ENCODE data around the gene LMF1.
"Not testable (repeated sequence)": the region's sequence is repeated elsewhere in the genome, so short reads cannot be mapped to it uniquely, and the experiment has no call there.

The LMF1 gene

DNA sequence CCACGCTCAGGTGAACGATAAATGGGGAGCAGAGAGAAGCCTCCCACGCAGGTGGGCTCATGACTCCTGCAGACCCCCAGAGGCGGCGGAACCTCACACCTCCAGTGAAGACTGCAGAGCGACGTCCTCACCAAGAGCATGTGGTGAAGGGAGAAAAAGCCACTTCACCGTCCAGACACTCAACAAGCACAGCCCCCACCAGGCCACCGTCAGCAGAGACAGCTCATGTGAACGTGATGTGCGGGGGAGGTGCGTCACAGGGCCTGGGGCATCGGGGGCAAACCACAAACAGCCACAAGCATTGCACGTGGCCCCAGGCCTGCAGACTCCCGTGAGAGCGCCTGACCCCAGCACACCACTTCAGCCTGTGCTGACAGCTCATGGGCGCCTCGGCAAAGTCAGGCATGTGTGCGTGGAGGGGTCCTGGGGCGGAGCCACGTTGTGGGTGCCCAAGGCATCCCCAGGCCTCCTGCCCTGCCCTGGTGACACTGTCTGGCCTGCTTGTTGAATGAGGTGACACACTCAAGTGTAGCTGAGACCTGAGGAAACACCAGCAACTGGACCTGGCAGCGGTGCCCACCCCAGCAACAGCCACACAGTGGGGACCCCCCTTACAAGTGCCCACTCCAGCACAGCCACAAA is 19.0 kb downstream of the LMF1 start:
- no peak for DNase-seq
- no peak overlapping the region for H3K4me3 ChIP-seq (ENCODE audit: insufficient read depth, low read depth, low read length, poor library complexity, severe bottlenecking)
- H3K36me3 ChIP-seq (ENCODE audit: control insufficient read depth, insufficient read depth, low read length): peaks cover 29% of the 10 kb centered on the region
- no peaks in the 10 kb centered on the region for H3K9me3 ChIP-seq (ENCODE audit: control insufficient read depth, low read length)
- no peak overlapping the region for H3K27ac ChIP-seq (ENCODE audit: insufficient read depth, low read length, poor library complexity, severe bottlenecking)
- no peaks in the 10 kb centered on the region for H3K27me3 ChIP-seq (replicated peaks; ENCODE audit: control insufficient read depth, insufficient read depth, low read length, poor library complexity, severe bottlenecking)
- no peaks in the 10 kb centered on the region for H3K4me1 ChIP-seq (ENCODE audit: control insufficient read depth, insufficient read depth, low read length, poor library complexity, severe bottlenecking)

DNA sequence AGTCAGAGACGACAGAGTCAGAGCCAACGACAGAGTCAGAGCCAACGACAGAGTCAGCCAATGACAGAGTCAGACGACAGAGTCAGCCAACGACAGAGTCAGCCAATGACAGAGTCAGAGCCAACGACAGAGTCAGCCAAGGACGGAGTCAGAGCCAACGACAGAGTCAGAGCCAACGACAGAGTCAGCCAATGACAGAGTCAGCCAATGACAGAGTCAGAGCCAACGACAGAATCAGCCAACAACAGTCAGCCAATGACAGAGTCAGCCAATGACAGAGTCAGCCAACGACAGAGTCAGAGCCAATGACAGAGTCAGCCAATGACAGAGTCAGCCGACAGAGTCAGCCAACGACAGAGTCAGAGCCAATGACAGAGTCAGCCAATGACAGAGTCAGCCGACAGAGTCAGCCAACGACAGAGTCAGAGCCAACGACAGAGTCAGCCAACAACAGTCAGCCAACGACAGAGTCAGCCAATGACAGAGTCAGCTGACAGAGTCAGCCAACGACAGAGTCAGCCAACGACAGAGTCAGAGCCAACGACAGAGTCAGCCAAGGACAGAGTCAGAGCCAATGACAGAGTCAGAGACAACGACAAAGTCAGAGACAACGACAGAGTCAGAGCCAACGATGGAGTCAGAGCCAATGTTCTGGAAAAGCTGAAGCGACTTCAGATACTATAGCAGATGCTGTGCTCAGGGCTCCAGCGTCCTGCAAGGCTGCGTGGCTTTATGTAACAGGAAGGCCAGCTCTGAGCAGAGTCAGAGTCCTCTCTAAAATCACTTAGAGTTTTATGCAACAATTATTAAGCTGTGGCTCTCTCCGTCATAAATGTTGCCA is 19.8 kb downstream of the LMF1 start:
- not testable (repeated sequence) for H3K4me1 ChIP-seq (ENCODE audit: control insufficient read depth, insufficient read depth, low read length, poor library complexity, severe bottlenecking)

DNA sequence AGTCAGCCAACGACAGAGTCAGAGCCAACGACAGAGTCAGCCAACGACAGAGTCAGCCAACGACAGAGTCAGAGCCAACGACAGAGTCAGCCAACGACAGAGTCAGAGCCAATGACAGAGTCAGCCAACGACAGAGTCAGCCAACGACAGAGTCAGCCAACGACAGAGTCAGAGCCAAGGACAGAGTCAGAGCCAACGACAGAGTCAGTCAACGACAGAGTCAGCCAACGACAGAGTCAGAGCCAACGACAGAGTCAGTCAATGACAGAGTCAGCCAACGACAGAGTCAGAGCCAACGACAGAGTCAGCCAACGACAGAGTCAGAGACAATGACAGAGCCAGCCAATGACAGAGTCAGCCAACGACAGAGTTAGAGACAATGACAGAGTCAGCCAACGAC is 22.0 kb downstream of the LMF1 start:
- H3K36me3 ChIP-seq (ENCODE audit: control insufficient read depth, insufficient read depth, low read length): peaks cover 35% of the 10 kb centered on the region
- not testable (repeated sequence) for H3K27me3 ChIP-seq (replicated peaks; ENCODE audit: control insufficient read depth, insufficient read depth, low read length, poor library complexity, severe bottlenecking); DNase-seq; H3K27ac ChIP-seq (ENCODE audit: insufficient read depth, low read length, poor library complexity, severe bottlenecking); H3K4me3 ChIP-seq (ENCODE audit: insufficient read depth, low read depth, low read length, poor library complexity, severe bottlenecking); H3K4me1 ChIP-seq (ENCODE audit: control insufficient read depth, insufficient read depth, low read length, poor library complexity, severe bottlenecking); H3K9me3 ChIP-seq (ENCODE audit: control insufficient read depth, low read length)

More for the DNA sequence above, 19.8 kb downstream of the LMF1 start:
- not testable (repeated sequence) for H3K27me3 ChIP-seq (replicated peaks; ENCODE audit: control insufficient read depth, insufficient read depth, low read length, poor library complexity, severe bottlenecking); DNase-seq; H3K4me3 ChIP-seq (ENCODE audit: insufficient read depth, low read depth, low read length, poor library complexity, severe bottlenecking); H3K27ac ChIP-seq (ENCODE audit: insufficient read depth, low read length, poor library complexity, severe bottlenecking); H3K9me3 ChIP-seq (ENCODE audit: control insufficient read depth, low read length)
- H3K36me3 ChIP-seq (ENCODE audit: control insufficient read depth, insufficient read depth, low read length): peaks cover 37% of the 10 kb centered on the region

DNA sequence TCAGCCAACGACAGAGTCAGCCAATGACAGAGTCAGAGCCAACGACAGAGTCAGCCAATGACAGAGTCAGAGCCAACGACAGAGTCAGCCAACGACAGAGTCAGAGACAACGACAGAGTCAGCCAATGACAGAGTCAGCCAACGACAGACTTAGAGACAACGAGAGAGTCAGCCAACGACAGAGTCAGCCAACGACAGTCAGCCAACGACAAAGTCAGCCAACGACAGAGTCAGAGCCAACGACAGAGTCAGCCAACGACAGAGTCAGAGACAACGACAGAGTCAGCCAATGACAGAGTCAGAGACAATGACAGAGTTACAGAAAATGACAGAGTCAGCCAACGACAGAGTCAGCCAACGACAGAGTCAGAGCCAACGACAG is 22.9 kb downstream of the LMF1 start:
- not testable (repeated sequence) for H3K27ac ChIP-seq (ENCODE audit: insufficient read depth, low read length, poor library complexity, severe bottlenecking); H3K4me1 ChIP-seq (ENCODE audit: control insufficient read depth, insufficient read depth, low read length, poor library complexity, severe bottlenecking); H3K27me3 ChIP-seq (replicated peaks; ENCODE audit: control insufficient read depth, insufficient read depth, low read length, poor library complexity, severe bottlenecking); H3K9me3 ChIP-seq (ENCODE audit: control insufficient read depth, low read length); H3K4me3 ChIP-seq (ENCODE audit: insufficient read depth, low read depth, low read length, poor library complexity, severe bottlenecking); DNase-seq
- H3K36me3 ChIP-seq (ENCODE audit: control insufficient read depth, insufficient read depth, low read length): peaks cover 35% of the 10 kb centered on the region

DNA sequence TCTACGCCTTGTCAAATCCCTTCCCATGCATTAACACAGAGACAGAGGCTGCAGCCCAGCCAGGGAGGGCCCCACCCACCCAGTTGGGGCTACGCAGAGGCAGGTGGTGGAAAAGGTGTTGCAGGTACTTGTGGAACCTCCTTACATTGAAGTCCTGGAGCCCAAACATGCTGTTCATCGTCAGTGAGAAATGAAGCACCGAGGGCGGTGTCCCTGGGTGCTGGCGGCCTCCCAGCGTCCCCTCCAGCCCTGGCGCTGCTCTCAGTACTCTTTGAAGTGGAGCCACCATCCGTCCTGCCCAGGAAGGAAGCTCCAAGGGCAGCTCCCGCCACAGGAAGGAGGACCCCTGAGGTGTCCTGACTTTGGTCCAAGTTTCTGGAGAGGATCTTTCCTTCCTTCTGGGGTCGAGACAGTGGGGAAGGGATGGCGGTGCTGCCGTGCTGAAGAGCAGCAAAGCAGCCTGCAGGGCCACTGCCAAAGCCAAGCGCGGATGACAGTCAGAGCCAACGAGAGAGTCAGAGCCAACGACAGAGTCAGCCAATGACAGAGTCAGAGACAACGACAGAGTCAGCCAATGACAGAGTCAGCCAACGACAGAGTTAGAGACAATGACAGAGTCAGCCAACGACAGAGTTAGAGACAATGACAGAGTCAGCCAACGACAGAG is 23.4 kb downstream of the LMF1 start:
- H3K9me3 ChIP-seq (ENCODE audit: control insufficient read depth, low read length): peaks cover 4% of the 10 kb centered on the region
- DNase-seq: no peak
- no peaks in the 10 kb centered on the region for H3K4me1 ChIP-seq (ENCODE audit: control insufficient read depth, insufficient read depth, low read length, poor library complexity, severe bottlenecking)

DNA sequence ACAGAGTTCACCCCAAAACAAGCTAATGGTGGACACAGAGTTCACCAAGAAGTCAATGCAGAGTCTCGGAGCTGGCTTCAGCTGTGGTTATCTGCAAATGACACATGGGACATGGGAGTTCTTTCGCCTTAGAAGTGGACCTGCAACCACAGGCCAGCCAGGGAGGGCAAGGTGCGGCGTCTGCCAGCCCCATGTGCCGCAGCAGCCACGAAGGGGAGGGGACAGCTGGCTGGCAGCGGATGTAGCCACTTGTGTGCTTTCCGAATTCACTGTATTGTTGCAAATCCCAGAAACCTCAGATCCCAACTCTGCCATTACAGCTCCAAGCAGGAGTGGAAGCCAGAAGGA is 24.8 kb downstream of the LMF1 start:
- Histone ChIP-seq H3K9me3 (ENCODE audit: control insufficient read depth, low read length) (peaks cover 10% of the 10 kb centered on the region), H3K4me1 (ENCODE audit: control insufficient read depth, insufficient read depth, low read length, poor library complexity, severe bottlenecking) (no peaks in the 10 kb centered on the region), H3K27ac (ENCODE audit: insufficient read depth, low read length, poor library complexity, severe bottlenecking) (no peak overlapping the region), H3K36me3 (ENCODE audit: control insufficient read depth, insufficient read depth, low read length) (peaks cover 26% of the 10 kb centered on the region), H3K27me3 (replicated peaks; ENCODE audit: control insufficient read depth, insufficient read depth, low read length, poor library complexity, severe bottlenecking) (no peaks in the 10 kb centered on the region), H3K4me3 (ENCODE audit: insufficient read depth, low read depth, low read length, poor library complexity, severe bottlenecking) (no peak overlapping the region)
- no peak for DNase-seq

More for the DNA sequence above, 23.4 kb downstream of the LMF1 start:
- Histone ChIP-seq H3K27ac (ENCODE audit: insufficient read depth, low read length, poor library complexity, severe bottlenecking) (no peak overlapping the region), H3K36me3 (ENCODE audit: control insufficient read depth, insufficient read depth, low read length) (peaks cover 33% of the 10 kb centered on the region), H3K27me3 (replicated peaks; ENCODE audit: control insufficient read depth, insufficient read depth, low read length, poor library complexity, severe bottlenecking) (no peaks in the 10 kb centered on the region), H3K4me3 (ENCODE audit: insufficient read depth, low read depth, low read length, poor library complexity, severe bottlenecking) (no peak overlapping the region)

DNA sequence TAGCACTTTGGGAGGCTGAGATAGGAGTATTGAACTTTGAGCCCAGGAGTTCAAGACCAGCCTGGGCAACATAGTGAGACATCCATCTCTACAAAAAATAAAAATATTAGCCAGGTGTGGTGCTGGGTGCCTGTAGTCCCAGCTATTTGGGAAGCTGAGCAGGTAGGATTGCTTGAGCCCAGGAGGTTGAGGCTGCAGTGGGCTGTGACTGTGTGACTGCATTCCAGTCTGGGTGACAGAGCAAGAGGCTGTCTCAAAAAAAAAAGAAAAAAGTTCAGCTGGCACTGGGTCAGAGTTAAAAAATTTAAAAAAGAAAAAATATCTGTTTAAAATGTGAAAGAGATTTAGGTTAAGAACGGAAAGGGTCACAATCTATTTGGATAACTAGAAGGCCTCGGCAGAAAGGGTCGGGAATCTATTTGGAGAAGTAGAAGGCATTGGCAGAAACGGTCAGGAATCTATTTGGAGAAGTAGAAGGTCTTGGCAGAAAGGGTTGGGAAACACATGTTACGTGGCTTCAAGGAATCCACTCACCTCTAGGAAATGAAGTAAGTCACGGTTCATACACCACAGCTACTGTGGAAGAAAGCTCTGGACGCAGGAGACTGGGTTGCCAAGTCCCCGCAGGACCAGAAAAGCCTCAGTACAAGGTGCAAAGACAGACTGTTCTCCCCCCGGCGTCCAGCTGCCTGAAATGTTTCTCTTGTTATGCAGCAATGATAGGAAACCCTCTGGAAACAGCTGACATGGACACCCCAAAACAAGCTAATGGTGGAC is 25.3 kb downstream of the LMF1 start:
- Histone ChIP-seq H3K27ac (ENCODE audit: insufficient read depth, low read length, poor library complexity, severe bottlenecking) (no peak overlapping the region), H3K27me3 (replicated peaks; ENCODE audit: control insufficient read depth, insufficient read depth, low read length, poor library complexity, severe bottlenecking) (no peaks in the 10 kb centered on the region), H3K9me3 (ENCODE audit: control insufficient read depth, low read length) (peaks cover 10% of the 10 kb centered on the region), H3K4me1 (ENCODE audit: control insufficient read depth, insufficient read depth, low read length, poor library complexity, severe bottlenecking) (no peaks in the 10 kb centered on the region), H3K36me3 (ENCODE audit: control insufficient read depth, insufficient read depth, low read length) (peaks cover 26% of the 10 kb centered on the region), H3K4me3 (ENCODE audit: insufficient read depth, low read depth, low read length, poor library complexity, severe bottlenecking) (no peak overlapping the region)
- no peak for DNase-seq

DNA sequence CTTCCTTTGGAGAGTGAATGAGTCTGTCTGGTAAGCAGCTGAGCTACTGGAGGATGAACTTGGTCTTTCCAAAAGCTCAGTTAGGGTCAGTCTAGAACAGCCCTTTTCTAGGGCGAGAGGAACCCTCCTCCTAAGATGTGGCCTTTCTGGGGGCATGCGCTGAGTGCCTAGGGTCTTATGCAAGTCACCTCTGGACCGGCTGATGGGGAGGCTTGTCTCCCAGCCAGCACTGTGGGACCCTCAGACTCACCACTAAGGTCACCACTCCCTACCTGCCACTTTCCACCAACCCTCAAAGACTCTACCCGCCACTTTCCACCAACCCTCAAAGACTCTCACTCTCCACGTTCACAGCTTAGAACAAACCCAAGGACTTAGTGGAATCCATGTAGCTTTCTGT is 26.8 kb downstream of the LMF1 start:
- Histone ChIP-seq H3K9me3 (ENCODE audit: control insufficient read depth, low read length) (peaks cover 10% of the 10 kb centered on the region), H3K27ac (ENCODE audit: insufficient read depth, low read length, poor library complexity, severe bottlenecking) (no peak overlapping the region), H3K36me3 (ENCODE audit: control insufficient read depth, insufficient read depth, low read length) (peaks cover 26% of the 10 kb centered on the region), H3K4me1 (ENCODE audit: control insufficient read depth, insufficient read depth, low read length, poor library complexity, severe bottlenecking) (no peaks in the 10 kb centered on the region), H3K4me3 (ENCODE audit: insufficient read depth, low read depth, low read length, poor library complexity, severe bottlenecking) (no peak overlapping the region), H3K27me3 (replicated peaks; ENCODE audit: control insufficient read depth, insufficient read depth, low read length, poor library complexity, severe bottlenecking) (no peaks in the 10 kb centered on the region)
- DNase-seq: no peak

DNA sequence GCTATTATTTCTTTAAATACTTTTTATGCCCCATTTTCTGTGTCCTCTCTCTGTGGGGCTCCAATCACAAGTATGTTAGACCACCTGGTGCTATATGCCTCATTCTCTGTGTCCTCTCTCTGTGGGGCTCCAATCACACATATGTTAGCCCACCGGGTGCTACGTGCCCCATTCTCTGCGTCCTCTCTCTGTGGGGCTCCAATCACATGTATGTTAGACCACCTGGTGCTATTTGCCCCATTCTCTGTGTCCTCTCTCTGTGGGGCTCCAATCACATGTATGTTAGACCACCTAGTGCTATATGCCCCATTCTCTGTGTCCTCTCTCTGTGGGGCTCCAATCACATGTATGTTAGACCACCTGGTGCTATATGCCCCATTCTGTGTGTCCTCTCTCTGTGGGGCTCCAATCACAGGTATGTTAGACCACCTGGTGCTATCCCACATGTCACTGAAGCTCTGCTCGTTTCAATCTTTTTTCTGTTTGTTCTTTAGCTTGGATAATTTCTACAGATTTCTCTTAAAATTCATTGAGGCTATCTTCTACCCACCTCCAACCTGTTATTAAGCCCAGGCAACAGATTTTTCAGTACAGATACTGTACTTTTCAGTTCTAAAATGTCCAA is 28.2 kb downstream of the LMF1 start:
- Histone ChIP-seq H3K36me3 (ENCODE audit: control insufficient read depth, insufficient read depth, low read length) (peaks cover 26% of the 10 kb centered on the region), H3K27me3 (replicated peaks; ENCODE audit: control insufficient read depth, insufficient read depth, low read length, poor library complexity, severe bottlenecking) (no peaks in the 10 kb centered on the region), H3K4me1 (ENCODE audit: control insufficient read depth, insufficient read depth, low read length, poor library complexity, severe bottlenecking) (no peaks in the 10 kb centered on the region), H3K9me3 (ENCODE audit: control insufficient read depth, low read length) (peaks cover 10% of the 10 kb centered on the region), H3K27ac (ENCODE audit: insufficient read depth, low read length, poor library complexity, severe bottlenecking) (no peak overlapping the region), H3K4me3 (ENCODE audit: insufficient read depth, low read depth, low read length, poor library complexity, severe bottlenecking) (no peak overlapping the region)
- DNase-seq: no peak
